Smooth muscle cell (in vitro differentiated cells): ENCODE results near the gene SH3BGR. TPM values are rescaled to one million over a fixed set of nuclear protein-coding genes. Genes with fewer than 3 reads are reported as not detected.

Experiments
- DNase-seq: peaks from one replicate; lab custom pipeline; 2025; ENCODE audit not compliant: unreplicated experiment; lab: John Stamatoyannopoulos, UW
- H2AFZ ChIP-seq: fragments of 200-600 bp; sonication (generic); 2 replicates; pipeline ENCODE4 v1.6.0; 2016; ENCODE audit warnings: antibody characterized with exemption, low read depth, mild to moderate bottlenecking
- H3F3A ChIP-seq: fragments of 200-600 bp; sonication (generic); 2 replicates; pipeline ENCODE4 v1.6.0; 2017; ENCODE audit warnings: antibody characterized with exemption, low read depth
- H3K27ac ChIP-seq: fragments of 200-600 bp; sonication (generic); 2 replicates; pipeline ENCODE4 v1.5.1; 2016; ENCODE audit warnings: low read depth, mild to moderate bottlenecking
- H3K27me3 ChIP-seq: fragments of 200-600 bp; sonication (generic); 2 replicates; pipeline ENCODE4 v1.6.1; 2016; ENCODE audit warnings: low read depth, mild to moderate bottlenecking
- H3K36me3 ChIP-seq: fragments of 200-600 bp; sonication (generic); 2 replicates; pipeline ENCODE4 v1.5.1; 2016; ENCODE audit warnings: low read depth
- H3K4me1 ChIP-seq: fragments of 200-600 bp; sonication (generic); 2 replicates; pipeline ENCODE4 v1.5.1; 2016; ENCODE audit warnings: low read depth
- H3K4me2 ChIP-seq: fragments of 200-600 bp; sonication (generic); 2 replicates; pipeline ENCODE4 v1.6.0; 2016; ENCODE audit warnings: mild to moderate bottlenecking
- H3K4me3 ChIP-seq: fragments of 200-600 bp; sonication (generic); 2 replicates; pipeline ENCODE4 v1.5.1; 2016; ENCODE audit warnings: mild to moderate bottlenecking
- H3K79me2 ChIP-seq: fragments of 200-600 bp; sonication (generic); 2 replicates; pipeline ENCODE4 v1.6.0; 2016; ENCODE audit warnings: low read depth, mild to moderate bottlenecking
- H3K9ac ChIP-seq: fragments of 200-600 bp; sonication (generic); 2 replicates; pipeline ENCODE4 v1.6.0; 2016; ENCODE audit warnings: low read depth
- H3K9me3 ChIP-seq: fragments of 200-600 bp; sonication (generic); replicated peaks from 2 replicates; pipeline ENCODE4 v1.5.1; 2016; ENCODE audit warnings: low read depth
- H4K20me1 ChIP-seq: fragments of 200-600 bp; sonication (generic); 2 replicates; pipeline ENCODE4 v1.6.0; 2016; ENCODE audit warnings: low read depth
- WGBS: methylation state at CpG from one replicate; pipeline ENCODE4 v1.1.7; 2016; ENCODE audit warnings: low lambda C conversion rate; 5-methylcytosine and 5-hydroxymethylcytosine counted together
- polyA plus RNA-seq: library from polyadenylated mRNA; unstranded; fragments of >200 nt; fragmentation: Nextera tagmentation; extraction: Ambion mirVana; gene quantifications from 2 replicates; pipeline ENCODE4 v1.2.1, GENCODE V29; 2016
- total RNA-seq: library from RNA; depleted of rRNA; stranded (reverse); fragments of >200 nt; gene quantifications from 2 replicates; pipeline ENCODE4 v1.2.3, GENCODE V29; 2014
- TF ChIP-seq, protein P1 (sequence below): fragments of 200-600 bp; sonication (generic); IDR thresholded peaks from 2 replicates; pipeline ENCODE4 v1.5.1; 2017; ENCODE audit warnings: borderline replicate concordance, mild to moderate bottlenecking, antibody characterized with exemption; ENCODE audit not compliant: insufficient read depth, poor library complexity, severe bottlenecking

SH3BGR gene
- total and polyA plus RNA-seq, 2 experiments from 2014 or later = 4.9 to 12.5 TPM

DNA sequence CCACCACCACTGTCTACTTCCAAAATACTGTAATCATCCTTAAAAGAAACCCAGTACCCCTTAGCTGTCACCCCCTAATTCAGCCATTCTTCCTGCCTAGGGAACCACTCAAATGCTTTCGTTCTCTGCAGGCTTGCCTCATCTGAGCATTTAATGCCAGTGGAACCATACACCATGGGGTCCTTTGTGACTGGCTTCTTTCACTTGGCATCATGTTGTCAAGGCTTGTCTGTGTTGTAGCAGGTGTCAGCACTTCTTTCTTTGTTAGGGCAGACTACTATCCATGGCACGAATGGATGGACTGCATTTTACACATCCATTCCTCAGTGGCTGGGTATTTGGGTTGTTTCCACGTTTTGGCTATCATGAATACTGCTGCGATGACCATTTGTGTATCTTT lies 28.5 kb downstream of the SH3BGR start:
- Histone ChIP-seq H3K4me3 (no peak overlapping the region), H3K9me3 (no peaks in the 10 kb centered on the region), H3F3A (no peaks in the 10 kb centered on the region), H4K20me1 (no peaks in the 10 kb centered on the region), H3K27me3 (no peaks in the 10 kb centered on the region), H3K36me3 (no peaks in the 10 kb centered on the region), H3K9ac (no peak overlapping the region), H3K79me2 (no peaks in the 10 kb centered on the region), H2AFZ (no peak overlapping the region), H3K27ac (no peak overlapping the region), H3K4me2 (no peak overlapping the region), H3K4me1 (no peaks in the 10 kb centered on the region)
- DNase-seq = no peak
- WGBS = 93% methylated on average over 4 of the region's 4 CpGs
- TF ChIP-seq, protein P1, sequence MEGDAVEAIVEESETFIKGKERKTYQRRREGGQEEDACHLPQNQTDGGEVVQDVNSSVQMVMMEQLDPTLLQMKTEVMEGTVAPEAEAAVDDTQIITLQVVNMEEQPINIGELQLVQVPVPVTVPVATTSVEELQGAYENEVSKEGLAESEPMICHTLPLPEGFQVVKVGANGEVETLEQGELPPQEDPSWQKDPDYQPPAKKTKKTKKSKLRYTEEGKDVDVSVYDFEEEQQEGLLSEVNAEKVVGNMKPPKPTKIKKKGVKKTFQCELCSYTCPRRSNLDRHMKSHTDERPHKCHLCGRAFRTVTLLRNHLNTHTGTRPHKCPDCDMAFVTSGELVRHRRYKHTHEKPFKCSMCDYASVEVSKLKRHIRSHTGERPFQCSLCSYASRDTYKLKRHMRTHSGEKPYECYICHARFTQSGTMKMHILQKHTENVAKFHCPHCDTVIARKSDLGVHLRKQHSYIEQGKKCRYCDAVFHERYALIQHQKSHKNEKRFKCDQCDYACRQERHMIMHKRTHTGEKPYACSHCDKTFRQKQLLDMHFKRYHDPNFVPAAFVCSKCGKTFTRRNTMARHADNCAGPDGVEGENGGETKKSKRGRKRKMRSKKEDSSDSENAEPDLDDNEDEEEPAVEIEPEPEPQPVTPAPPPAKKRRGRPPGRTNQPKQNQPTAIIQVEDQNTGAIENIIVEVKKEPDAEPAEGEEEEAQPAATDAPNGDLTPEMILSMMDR = no peak

DNA sequence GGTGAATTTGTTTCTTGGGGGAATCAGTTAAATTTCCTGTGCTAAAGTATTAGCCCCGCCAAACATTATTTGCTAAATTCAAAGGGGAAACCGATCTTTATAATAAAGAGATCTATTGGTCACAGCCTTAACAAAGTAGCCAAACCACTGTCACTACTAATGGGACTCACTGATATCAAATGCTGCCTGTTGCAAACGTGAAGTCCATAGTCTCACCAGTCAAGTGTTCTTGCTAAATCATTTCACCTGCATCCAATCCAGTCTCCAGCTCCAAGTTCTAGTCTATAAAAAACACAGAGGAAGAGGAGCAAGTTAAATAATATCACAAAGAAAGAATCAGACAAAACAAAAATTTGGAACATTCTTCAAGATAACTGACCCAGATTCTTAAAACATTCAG lies 30.1 kb downstream of the SH3BGR start:
- no peak overlapping the region for H3K9ac ChIP-seq
- H2AFZ ChIP-seq = no peak overlapping the region
- H3K9me3 ChIP-seq = no peaks in the 10 kb centered on the region
- TF ChIP-seq, protein P1 = no peak
- WGBS = 91% methylated on average over 3 of the region's 3 CpGs
- DNase-seq = no peak
- H3K4me2 ChIP-seq = no peak overlapping the region
- H4K20me1 ChIP-seq = no peaks in the 10 kb centered on the region
- no peaks in the 10 kb centered on the region for H3K36me3 ChIP-seq
- H3K27ac ChIP-seq = no peak overlapping the region
- no peaks in the 10 kb centered on the region for H3K4me1 ChIP-seq
- H3K27me3 ChIP-seq = no peaks in the 10 kb centered on the region
- no peaks in the 10 kb centered on the region for H3F3A ChIP-seq
- no peak overlapping the region for H3K4me3 ChIP-seq
- H3K79me2 ChIP-seq = no peaks in the 10 kb centered on the region

DNA sequence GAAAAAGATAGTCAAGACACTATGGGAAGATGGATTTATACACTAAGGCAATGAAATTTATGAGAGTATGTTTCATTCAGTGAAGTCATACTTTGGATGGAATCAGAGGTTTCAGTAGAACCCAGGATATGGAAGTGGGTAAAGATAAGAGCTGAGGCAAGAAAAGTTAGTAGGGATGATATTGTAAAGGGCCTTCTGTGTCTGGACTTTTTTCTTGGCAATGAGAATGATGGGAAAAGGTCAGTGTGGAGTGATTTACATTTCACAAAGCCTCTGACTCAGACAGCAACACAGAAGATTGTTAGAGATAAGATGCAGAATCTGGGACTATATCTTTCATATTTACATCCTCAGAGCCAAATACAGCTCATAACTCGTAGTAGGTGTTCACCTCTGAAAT lies 32.1 kb downstream of the SH3BGR start:
- H3K4me1 ChIP-seq = no peaks in the 10 kb centered on the region
- no peak overlapping the region for H3K9ac ChIP-seq
- H3K27me3 ChIP-seq = no peaks in the 10 kb centered on the region
- 61% methylated on average over 1 of the region's 1 CpG for WGBS
- no peaks in the 10 kb centered on the region for H3K36me3 ChIP-seq
- no peaks in the 10 kb centered on the region for H3F3A ChIP-seq
- no peaks in the 10 kb centered on the region for H3K79me2 ChIP-seq
- H3K27ac ChIP-seq = no peak overlapping the region
- H3K9me3 ChIP-seq = no peaks in the 10 kb centered on the region
- no peaks in the 10 kb centered on the region for H4K20me1 ChIP-seq
- no peak overlapping the region for H3K4me3 ChIP-seq
- no peak for DNase-seq
- no peak overlapping the region for H2AFZ ChIP-seq
- H3K4me2 ChIP-seq = no peak overlapping the region
- TF ChIP-seq, protein P1 = no peak

DNA sequence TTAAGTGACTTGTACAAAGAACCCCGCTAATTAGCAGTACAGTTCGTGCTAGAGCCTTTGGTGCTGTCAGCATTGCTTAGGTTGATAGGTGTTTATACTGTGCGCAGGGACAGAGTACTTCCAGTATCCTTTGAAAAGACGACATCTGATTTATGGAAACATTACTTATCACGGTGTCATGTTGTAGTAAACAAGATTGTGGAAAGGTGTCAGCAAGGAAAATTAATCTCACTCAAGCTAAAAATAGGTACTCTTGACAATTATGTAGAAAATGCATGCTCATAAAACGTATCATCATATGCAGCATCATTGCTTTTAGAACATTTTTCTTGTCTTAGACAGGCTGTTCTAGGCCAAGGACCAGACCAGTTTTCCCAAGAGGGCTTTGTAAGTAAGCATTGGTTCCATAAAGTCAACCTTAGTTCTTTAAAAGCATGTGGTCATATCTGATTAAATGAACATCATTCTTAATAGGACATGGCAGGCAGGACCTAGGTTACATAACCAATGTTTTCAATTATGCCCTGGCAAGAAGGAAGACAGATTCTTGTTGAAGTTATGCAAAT lies 33.0 kb downstream of the SH3BGR start:
- Histone ChIP-seq H3K4me1 (no peaks in the 10 kb centered on the region), H3K4me3 (no peak overlapping the region), H3F3A (no peaks in the 10 kb centered on the region), H3K9ac (no peak overlapping the region), H3K4me2 (no peak overlapping the region), H4K20me1 (no peaks in the 10 kb centered on the region), H3K27ac (no peak overlapping the region), H2AFZ (no peak overlapping the region), H3K27me3 (no peaks in the 10 kb centered on the region), H3K36me3 (no peaks in the 10 kb centered on the region), H3K79me2 (no peaks in the 10 kb centered on the region), H3K9me3 (no peaks in the 10 kb centered on the region)
- TF ChIP-seq, protein P1 = no peak
- 86% methylated on average over 6 of the region's 6 CpGs for WGBS
- DNase-seq = no peak
